GM23338 (cell line): ENCODE measurements around the gene OGN. TPM values are rescaled to one million over a fixed set of nuclear protein-coding genes. Genes with fewer than 3 reads are reported as not detected.

ENCODE experiments used
- ATAC-seq: fragments of 200-7000 bp; cut with Tn5 transposase; 3 replicates; pipeline ENCODE4 v1.9.1; 2020
- DNase-seq: peaks from one replicate; pipeline ENCODE4 v3.0.0-alpha.2; 2015; ENCODE audit warnings: low spot score
- H2AFZ ChIP-seq: fragments of 200-600 bp; sonication (generic); 2 replicates; pipeline ENCODE4 v1.8.0; 2016; ENCODE audit warnings: antibody characterized with exemption, mild to moderate bottlenecking, moderate library complexity
- H3F3A ChIP-seq: fragments of 200-600 bp; sonication (generic); replicated peaks from 2 replicates; pipeline ENCODE4 v1.8.0; 2017; ENCODE audit warnings: antibody characterized with exemption, mixed run types, low read depth
- H3K27ac ChIP-seq: fragments of 200-600 bp; sonication (generic); 2 replicates; pipeline ENCODE4 v1.6.1; 2016; ENCODE audit warnings: low read depth
- H3K27me3 ChIP-seq: fragments of 200-600 bp; sonication (generic); 2 replicates; pipeline ENCODE4 v1.8.0; 2016; ENCODE audit warnings: mild to moderate bottlenecking, mixed run types, moderate library complexity; ENCODE audit not compliant: insufficient read depth
- H3K36me3 ChIP-seq: fragments of 200-600 bp; sonication (generic); 2 replicates; pipeline ENCODE4 v1.8.0; 2016; ENCODE audit warnings: mild to moderate bottlenecking; ENCODE audit not compliant: insufficient read depth
- H3K4me1 ChIP-seq: fragments of 200-600 bp; sonication (generic); 2 replicates; pipeline ENCODE4 v1.8.0; 2016; ENCODE audit warnings: mild to moderate bottlenecking, moderate library complexity; ENCODE audit not compliant: insufficient read depth
- H3K4me2 ChIP-seq: fragments of 200-600 bp; sonication (generic); 2 replicates; pipeline ENCODE4 v1.7.1; 2017; ENCODE audit warnings: mixed run types
- H3K4me3 ChIP-seq: fragments of 200-600 bp; sonication (generic); 2 replicates; pipeline ENCODE4 v1.6.1; 2016; ENCODE audit warnings: mixed run types
- H3K79me2 ChIP-seq: fragments of 200-600 bp; sonication (generic); replicated peaks from 2 replicates; pipeline ENCODE4 v1.8.0; 2017; ENCODE audit warnings: mild to moderate bottlenecking; ENCODE audit not compliant: insufficient read depth
- H3K9me2 ChIP-seq: fragments of 200-600 bp; sonication (generic); 2 replicates; pipeline ENCODE4 v1.8.0; 2017; ENCODE audit not compliant: insufficient read depth
- H4K20me1 ChIP-seq: fragments of 200-600 bp; sonication (generic); replicated peaks from 2 replicates; pipeline ENCODE4 v1.8.0; 2017; ENCODE audit warnings: mild to moderate bottlenecking; ENCODE audit not compliant: insufficient read depth
- H3K27ac Mint-ChIP-seq: 2 replicates; pipeline ENCODE4 v1.8.0; 2020; ENCODE audit warnings: inconsistent platforms, mild to moderate bottlenecking, moderate library complexity, mixed read lengths
- H3K27me3 Mint-ChIP-seq: 3 replicates; pipeline ENCODE4 v1.8.0; 2022; ENCODE audit warnings: low read depth, mild to moderate bottlenecking, moderate library complexity, mixed read lengths, inconsistent platforms; ENCODE audit not compliant: insufficient read depth, poor library complexity
- H3K36me3 Mint-ChIP-seq: 3 replicates; pipeline ENCODE4 v1.8.0; 2021; ENCODE audit warnings: low read depth, mild to moderate bottlenecking, inconsistent platforms, moderate library complexity, mixed read lengths
- H3K4me1 Mint-ChIP-seq: 3 replicates; pipeline ENCODE4 v1.8.0; 2020; ENCODE audit warnings: mild to moderate bottlenecking, inconsistent platforms, mixed read lengths
- H3K4me3 Mint-ChIP-seq: 3 replicates; pipeline ENCODE4 v1.8.0; 2021; ENCODE audit warnings: moderate library complexity, mild to moderate bottlenecking, inconsistent platforms, mixed read lengths
- H3K9me3 Mint-ChIP-seq: 3 replicates; pipeline ENCODE4 v1.8.0; 2020; ENCODE audit warnings: moderate library complexity, mild to moderate bottlenecking, inconsistent platforms, mixed read lengths
- CREB1 ChIP-seq: fragments of 250-450 bp; sonication (Bioruptor Pico); IDR thresholded peaks from 2 replicates; pipeline ENCODE4 v1.5.0; 2020; ENCODE audit warnings: low read depth, mild to moderate bottlenecking, moderate library complexity
- CTCF ChIP-seq, 2 experiments: fragments of 200-600 bp in 1 of 2; sonication (generic) in 1 of 2; conservative IDR thresholded peaks; 2 replicates each; pipeline versions ENCODE4 v1.5.1 to v1.6.1; 2016 to 2017; ENCODE audit warnings: antibody characterized with exemption in 2 of 2, low read depth in 2 of 2, mild to moderate bottlenecking in 2 of 2, moderate library complexity in 1 of 2
- ETS1 ChIP-seq: IDR thresholded peaks from 2 replicates; pipeline ENCODE4 v1.6.1; 2016; ENCODE audit warnings: antibody characterized with exemption
- EZH2 ChIP-seq: fragments of 200-600 bp; sonication (generic); IDR thresholded peaks from one replicate; pipeline ENCODE4 v1.8.0; 2017; ENCODE audit warnings: antibody characterized with exemption, mild to moderate bottlenecking, low read depth; ENCODE audit not compliant: unreplicated experiment
- EZH2phosphoT487 ChIP-seq: fragments of 200-600 bp; sonication (generic); IDR thresholded peaks from one replicate; pipeline ENCODE4 v1.8.1; 2018; ENCODE audit warnings: antibody characterized with exemption; ENCODE audit not compliant: unreplicated experiment
- JUNB ChIP-seq: IDR thresholded peaks from one replicate; pipeline ENCODE4 v1.6.1; 2016; ENCODE audit warnings: antibody characterized with exemption; ENCODE audit not compliant: unreplicated experiment
- NANOG ChIP-seq: IDR thresholded peaks from 2 replicates; pipeline ENCODE4 v1.6.1; 2016; ENCODE audit warnings: antibody characterized with exemption, borderline replicate concordance
- POLR2AphosphoS5 ChIP-seq: IDR thresholded peaks from 2 replicates; pipeline ENCODE4 v1.6.1; 2016; ENCODE audit warnings: antibody characterized with exemption, low read depth
- REST ChIP-seq: IDR thresholded peaks from one replicate; pipeline ENCODE4 v1.6.1; 2018; ENCODE audit warnings: antibody characterized with exemption; ENCODE audit not compliant: unreplicated experiment
- STAT1 ChIP-seq: IDR thresholded peaks from one replicate; pipeline ENCODE4 v1.6.1; 2016; ENCODE audit warnings: antibody characterized with exemption; ENCODE audit not compliant: unreplicated experiment
- ZNF114 ChIP-seq: fragments of 250-450 bp; sonication (Bioruptor Pico); IDR thresholded peaks from 2 replicates; pipeline ENCODE4 v1.5.0; 2020; ENCODE audit warnings: mild to moderate bottlenecking, moderate library complexity
- ZNF331 ChIP-seq: fragments of 250-450 bp; sonication (Bioruptor Pico); IDR thresholded peaks from 2 replicates; pipeline ENCODE4 v1.5.0; 2020; ENCODE audit warnings: low read depth, mild to moderate bottlenecking, moderate library complexity
- ZNF462 ChIP-seq: fragments of 250-450 bp; sonication (Bioruptor Pico); IDR thresholded peaks from 2 replicates; pipeline ENCODE4 v1.5.0; 2020; ENCODE audit warnings: mild to moderate bottlenecking, moderate library complexity
- polyA plus RNA-seq: library from polyadenylated mRNA; unstranded; fragments of >200 nt; fragmentation: Nextera tagmentation; extraction: Ambion mirVana; gene quantifications from 2 replicates; pipeline ENCODE4 v1.2.1, GENCODE V29; 2016
- total RNA-seq: library from RNA; depleted of rRNA; stranded (reverse); fragments of >200 nt; shearing (Covaris generic); gene quantifications from 2 replicates; pipeline ENCODE4 v1.2.3, GENCODE V29; 2014

The OGN gene
- total and polyA plus RNA-seq, 2 experiments from 2014 or later: 2.5 TPM; not detected in 1

DNA sequence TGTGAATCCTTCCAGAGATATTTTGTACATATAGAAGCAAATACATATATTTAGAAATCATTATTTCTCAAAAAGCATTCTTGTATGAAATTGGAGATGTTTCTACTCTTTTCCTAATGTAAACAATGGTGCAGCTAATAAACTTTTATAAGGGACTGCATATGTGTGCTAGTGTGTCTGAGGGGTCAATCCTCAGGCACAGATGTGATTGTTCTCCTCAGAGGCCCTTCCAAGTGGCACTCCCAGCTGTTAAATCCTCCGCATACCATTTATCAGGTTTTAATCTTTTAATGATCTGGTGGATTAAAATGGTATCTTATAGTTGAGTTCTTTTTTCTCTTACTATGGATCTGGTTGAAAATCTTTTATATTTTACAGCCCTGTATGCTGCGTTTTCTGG lies 25.5 kb upstream of the OGN start:
- no peaks in the 10 kb centered on the region for H3K36me3 Mint-ChIP-seq
- Histone ChIP-seq H4K20me1 (no peaks in the 10 kb centered on the region), H3K79me2 (no peaks in the 10 kb centered on the region), H3K4me2 (no peak overlapping the region), H3F3A (no peaks in the 10 kb centered on the region), H2AFZ (no peak overlapping the region), H3K4me1 (no peaks in the 10 kb centered on the region), H3K27me3 (no peaks in the 10 kb centered on the region), H3K27ac (no peak overlapping the region), H3K4me3 (no peak overlapping the region), H3K9me2 (no peaks in the 10 kb centered on the region), H3K36me3 (no peaks in the 10 kb centered on the region)
- TF ChIP-seq CREB1 (CRISPR knock-in tag) (no peak), JUNB (no peak), EZH2 (no peak), ZNF114 (CRISPR knock-in tag) (no peak), POLR2AphosphoS5 (no peak), CTCF (conservative IDR thresholded peaks at IDR 0.05; ENCODE audit: low read depth in 2 of 2) (no peak), ZNF462 (no peak), ZNF331 (CRISPR knock-in tag) (no peak), ETS1 (no peak), EZH2phosphoT487 (no peak), STAT1 (no peak), NANOG (no peak), REST (no peak)
- H3K4me3 Mint-ChIP-seq: no peak overlapping the region
- H3K9me3 Mint-ChIP-seq: no peaks in the 10 kb centered on the region
- ATAC-seq (no peak), DNase-seq (no peak)
- H3K27ac Mint-ChIP-seq: no peak overlapping the region
- no peaks in the 10 kb centered on the region for H3K27me3 Mint-ChIP-seq
- H3K4me1 Mint-ChIP-seq: no peaks in the 10 kb centered on the region
